Measurements from ENCODE around the gene HSD11B2.

DNA sequence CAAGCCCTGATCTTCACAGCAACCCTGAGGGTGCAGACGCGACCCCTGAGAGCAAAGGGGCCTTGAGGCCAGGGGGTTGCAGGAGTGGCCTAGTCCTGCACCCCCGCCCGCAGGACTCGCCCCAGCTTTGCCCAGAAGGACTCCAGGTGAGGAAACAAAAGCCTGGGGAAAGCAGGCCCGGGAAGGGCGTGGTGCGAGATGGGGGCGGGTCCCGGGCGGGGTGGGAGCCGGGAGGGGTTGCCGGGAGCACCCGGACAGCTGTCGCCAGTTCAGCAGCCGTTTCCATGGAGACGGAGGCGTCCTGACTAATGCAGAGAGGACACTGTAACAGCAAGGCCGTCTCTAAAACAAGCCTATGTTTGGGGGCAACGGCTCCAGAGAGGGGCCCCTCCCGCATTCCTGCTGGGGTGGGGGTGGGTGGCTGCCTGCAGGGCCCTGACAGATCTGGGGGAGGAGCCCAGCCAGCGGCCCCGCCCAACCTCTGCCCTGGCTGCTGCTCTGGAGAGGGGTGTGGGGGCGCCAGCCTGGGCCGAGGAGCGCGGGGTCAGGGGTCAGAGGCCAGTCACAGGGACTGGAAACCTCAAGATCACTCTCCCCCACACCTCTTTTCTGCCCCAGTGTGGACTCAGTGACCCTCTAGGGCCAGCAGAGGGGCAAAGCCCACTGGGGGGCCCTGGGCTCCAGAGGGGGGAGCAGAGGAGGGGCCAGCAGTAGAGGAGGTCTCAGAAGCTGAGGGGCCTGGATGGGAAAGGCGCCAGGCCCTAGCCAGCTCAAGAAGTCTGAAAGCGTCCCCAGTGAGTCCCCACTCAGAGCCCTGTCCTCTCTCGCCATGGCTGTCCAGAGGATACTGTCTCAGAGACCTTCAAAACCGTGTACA is 34.5 kb upstream of the HSD11B2 start:
- TF ChIP-seq, protein P1, sequence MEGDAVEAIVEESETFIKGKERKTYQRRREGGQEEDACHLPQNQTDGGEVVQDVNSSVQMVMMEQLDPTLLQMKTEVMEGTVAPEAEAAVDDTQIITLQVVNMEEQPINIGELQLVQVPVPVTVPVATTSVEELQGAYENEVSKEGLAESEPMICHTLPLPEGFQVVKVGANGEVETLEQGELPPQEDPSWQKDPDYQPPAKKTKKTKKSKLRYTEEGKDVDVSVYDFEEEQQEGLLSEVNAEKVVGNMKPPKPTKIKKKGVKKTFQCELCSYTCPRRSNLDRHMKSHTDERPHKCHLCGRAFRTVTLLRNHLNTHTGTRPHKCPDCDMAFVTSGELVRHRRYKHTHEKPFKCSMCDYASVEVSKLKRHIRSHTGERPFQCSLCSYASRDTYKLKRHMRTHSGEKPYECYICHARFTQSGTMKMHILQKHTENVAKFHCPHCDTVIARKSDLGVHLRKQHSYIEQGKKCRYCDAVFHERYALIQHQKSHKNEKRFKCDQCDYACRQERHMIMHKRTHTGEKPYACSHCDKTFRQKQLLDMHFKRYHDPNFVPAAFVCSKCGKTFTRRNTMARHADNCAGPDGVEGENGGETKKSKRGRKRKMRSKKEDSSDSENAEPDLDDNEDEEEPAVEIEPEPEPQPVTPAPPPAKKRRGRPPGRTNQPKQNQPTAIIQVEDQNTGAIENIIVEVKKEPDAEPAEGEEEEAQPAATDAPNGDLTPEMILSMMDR (IDR thresholded peaks at IDR 0.05), result no peak
- no peak for TF ChIP-seq POLR2A (IDR thresholded peaks at IDR 0.05)
